Measurements from ENCODE around the gene AKT1S1.

- TF ChIP-seq, protein P1, sequence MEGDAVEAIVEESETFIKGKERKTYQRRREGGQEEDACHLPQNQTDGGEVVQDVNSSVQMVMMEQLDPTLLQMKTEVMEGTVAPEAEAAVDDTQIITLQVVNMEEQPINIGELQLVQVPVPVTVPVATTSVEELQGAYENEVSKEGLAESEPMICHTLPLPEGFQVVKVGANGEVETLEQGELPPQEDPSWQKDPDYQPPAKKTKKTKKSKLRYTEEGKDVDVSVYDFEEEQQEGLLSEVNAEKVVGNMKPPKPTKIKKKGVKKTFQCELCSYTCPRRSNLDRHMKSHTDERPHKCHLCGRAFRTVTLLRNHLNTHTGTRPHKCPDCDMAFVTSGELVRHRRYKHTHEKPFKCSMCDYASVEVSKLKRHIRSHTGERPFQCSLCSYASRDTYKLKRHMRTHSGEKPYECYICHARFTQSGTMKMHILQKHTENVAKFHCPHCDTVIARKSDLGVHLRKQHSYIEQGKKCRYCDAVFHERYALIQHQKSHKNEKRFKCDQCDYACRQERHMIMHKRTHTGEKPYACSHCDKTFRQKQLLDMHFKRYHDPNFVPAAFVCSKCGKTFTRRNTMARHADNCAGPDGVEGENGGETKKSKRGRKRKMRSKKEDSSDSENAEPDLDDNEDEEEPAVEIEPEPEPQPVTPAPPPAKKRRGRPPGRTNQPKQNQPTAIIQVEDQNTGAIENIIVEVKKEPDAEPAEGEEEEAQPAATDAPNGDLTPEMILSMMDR (IDR thresholded peaks at IDR 0.05) = no peak
- TF ChIP-seq POLR2A (IDR thresholded peaks at IDR 0.05; ENCODE audit: low read depth) (no peak), POLR2AphosphoS5 (IDR thresholded peaks at IDR 0.05) (no peak)
Observed at GRCh38 chr19:49852631-49853126, 24.5 kb downstream of the AKT1S1 start.

All from esophagus muscularis mucosa (tissue), 3 donors.